T-helper 2 cell treated with Interferon-gamma antibody and Interleukin-4, amounts not matched to agents 5 μg/mL and 100 μg/mL, for 36 hours (primary cell): ENCODE results near the gene MAD1L1.

Experiments used
- DNase-seq: peaks from one replicate; pipeline ENCODE4 v3.0.0; 2021; ENCODE audit warnings: low spot score
- H3K27ac Mint-ChIP-seq: one replicate; pipeline ENCODE4 v1.8.0; 2021; ENCODE audit warnings: mild to moderate bottlenecking, mixed read lengths
- H3K27me3 Mint-ChIP-seq: one replicate; pipeline ENCODE4 v1.8.0; 2021; ENCODE audit warnings: low read depth, mixed read lengths
- H3K36me3 Mint-ChIP-seq: one replicate; pipeline ENCODE4 v1.8.0; 2021; ENCODE audit warnings: low read depth, mixed read lengths
- H3K4me1 Mint-ChIP-seq: one replicate; pipeline ENCODE4 v1.8.0; 2021; ENCODE audit warnings: low read depth, mixed read lengths
- H3K4me3 Mint-ChIP-seq: one replicate; pipeline ENCODE4 v1.8.0; 2022; ENCODE audit warnings: mild to moderate bottlenecking, moderate library complexity, mixed read lengths
- H3K9me3 Mint-ChIP-seq: one replicate; pipeline ENCODE4 v1.8.0; 2021; ENCODE audit warnings: mixed read lengths

Gene MAD1L1

DNA sequence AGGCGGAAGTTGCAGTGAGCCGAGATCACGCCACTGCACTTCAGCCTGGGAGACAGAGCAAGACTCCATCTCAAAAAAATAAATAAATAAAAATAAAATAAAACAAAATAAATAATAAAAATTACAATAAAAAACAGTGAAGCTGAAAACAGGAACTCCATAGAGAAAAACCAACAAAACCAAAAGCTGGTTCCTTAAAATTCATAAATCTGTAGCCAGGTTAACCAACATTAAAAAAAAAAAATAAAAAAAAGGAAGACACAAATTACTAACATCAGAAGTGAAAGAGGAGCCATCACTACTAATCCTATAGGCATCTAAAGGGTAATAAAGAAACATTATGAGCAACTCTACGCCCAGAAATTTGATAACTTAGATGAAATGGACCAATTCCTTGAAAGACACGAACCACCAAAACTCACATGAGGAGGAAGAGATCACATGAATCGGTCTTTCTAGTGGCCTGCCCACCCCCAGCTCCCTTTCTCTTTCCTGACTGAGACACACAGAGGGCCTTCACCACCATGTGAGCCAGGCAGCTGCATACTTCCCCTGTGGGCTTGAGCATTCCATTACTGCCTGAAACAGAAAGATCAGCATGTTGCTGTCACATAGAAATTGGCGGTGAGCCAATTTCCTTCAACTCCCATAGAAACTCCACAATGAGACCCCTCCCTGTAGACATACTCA lies 208.7 kb downstream of the MAD1L1 start:
- H3K27me3 Mint-ChIP-seq, result peaks cover 3% of the 10 kb centered on the region
- DNase-seq, result no peak
- H3K4me3 Mint-ChIP-seq, result no peak overlapping the region
- peaks cover 30% of the 10 kb centered on the region for H3K36me3 Mint-ChIP-seq
- H3K9me3 Mint-ChIP-seq, result peaks cover 48% of the 10 kb centered on the region
- peaks cover 13% of the 10 kb centered on the region for H3K4me1 Mint-ChIP-seq
- H3K27ac Mint-ChIP-seq, result no peak overlapping the region

DNA sequence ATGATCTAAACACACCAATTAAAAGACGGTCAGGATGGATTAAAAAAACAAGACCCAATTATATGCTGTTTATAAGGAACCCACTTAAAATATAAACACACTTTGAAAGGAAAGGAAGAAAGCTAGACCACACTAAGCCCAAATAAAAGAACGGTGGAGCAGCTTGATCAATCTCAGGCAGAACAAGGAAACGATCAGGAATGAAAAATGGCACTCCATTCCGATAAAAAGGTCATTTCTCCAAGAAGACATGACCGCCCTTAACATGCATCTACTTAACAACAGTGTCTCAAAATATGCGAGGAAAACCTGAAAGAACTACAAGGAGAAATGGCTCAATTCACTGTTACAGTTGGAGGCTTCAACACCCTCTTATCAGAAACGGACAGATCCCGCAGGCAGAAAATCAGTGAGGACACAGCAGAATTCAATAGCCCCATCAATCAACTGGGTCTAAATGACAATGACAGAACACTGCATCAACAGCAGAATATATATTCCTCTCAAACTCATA lies 210.0 kb downstream of the MAD1L1 start:
- Mint-ChIP-seq H3K27ac (no peak overlapping the region), H3K4me3 (no peak overlapping the region), H3K27me3 (peaks cover 3% of the 10 kb centered on the region), H3K36me3 (peaks cover 23% of the 10 kb centered on the region), H3K4me1 (peaks cover 13% of the 10 kb centered on the region), H3K9me3 (peaks cover 39% of the 10 kb centered on the region)
- no peak for DNase-seq

DNA sequence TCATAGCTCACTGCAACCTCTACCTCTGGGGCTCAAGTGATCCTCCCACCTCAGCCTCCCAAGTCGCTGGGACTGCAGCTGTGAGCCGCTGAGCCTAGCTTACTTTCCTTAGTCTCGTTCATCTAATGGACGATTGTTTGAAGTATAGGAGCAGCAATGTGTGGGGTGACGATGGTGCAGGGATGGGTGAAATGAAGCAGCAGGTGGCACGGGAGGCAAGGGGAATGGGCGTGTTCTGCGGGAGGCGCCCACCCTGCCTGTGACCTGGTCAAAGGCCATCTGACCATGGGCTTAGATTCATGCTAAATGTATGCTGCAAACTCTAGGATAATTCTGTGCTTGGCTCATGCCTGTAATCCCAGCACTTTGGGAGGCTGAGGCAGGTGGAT lies 210.7 kb downstream of the MAD1L1 start:
- H3K27me3 Mint-ChIP-seq, result peaks cover 3% of the 10 kb centered on the region
- no peak overlapping the region for H3K4me3 Mint-ChIP-seq
- H3K27ac Mint-ChIP-seq, result no peak overlapping the region
- DNase-seq, result no peak
- H3K9me3 Mint-ChIP-seq, result peaks cover 32% of the 10 kb centered on the region
- peaks cover 19% of the 10 kb centered on the region for H3K36me3 Mint-ChIP-seq
- peaks cover 13% of the 10 kb centered on the region for H3K4me1 Mint-ChIP-seq

DNA sequence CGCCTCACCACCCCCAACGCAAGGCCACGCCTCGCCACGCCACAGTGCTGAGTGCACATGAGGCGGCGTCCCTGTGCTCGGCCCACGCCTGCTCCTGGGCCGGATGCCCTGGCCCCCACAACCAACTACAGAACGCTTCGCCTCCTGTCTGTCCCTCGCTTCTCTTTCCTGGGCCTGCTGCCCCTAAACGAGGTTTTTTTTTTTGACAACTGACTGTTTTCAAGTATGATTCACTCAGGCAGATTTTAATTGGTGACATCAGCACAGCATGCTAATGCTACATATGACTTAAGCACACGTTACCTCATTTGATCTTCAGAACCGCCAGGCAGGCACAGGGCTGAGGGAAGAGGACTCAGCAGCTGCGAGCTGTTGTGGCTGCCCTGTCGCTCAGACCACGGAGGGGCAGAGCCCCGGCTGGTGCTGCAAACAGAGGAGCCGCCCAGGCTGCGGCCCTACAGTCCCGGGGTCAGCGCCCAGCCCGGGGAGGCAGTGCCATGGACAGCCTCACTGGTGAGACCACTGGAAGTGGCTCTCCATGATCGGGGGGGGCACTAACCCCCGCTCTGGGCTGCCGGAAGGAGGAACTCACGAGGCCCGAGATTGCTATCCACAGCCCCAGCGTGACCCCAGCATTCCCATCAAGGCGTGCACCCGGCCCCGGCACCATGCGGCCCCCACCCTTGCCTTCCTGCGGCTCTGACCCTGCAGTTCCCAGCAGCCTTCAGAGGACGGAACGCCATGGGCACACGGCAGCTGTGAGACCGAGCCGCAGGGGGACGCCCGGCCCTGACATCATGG lies 212.8 kb downstream of the MAD1L1 start:
- H3K4me3 Mint-ChIP-seq, result peak overlapping the region; percentile 29
- peaks cover 3% of the 10 kb centered on the region for H3K27me3 Mint-ChIP-seq
- peak; percentile 17 for DNase-seq
- peaks cover 13% of the 10 kb centered on the region for H3K4me1 Mint-ChIP-seq
- peaks cover 11% of the 10 kb centered on the region for H3K36me3 Mint-ChIP-seq
- peaks cover 11% of the 10 kb centered on the region for H3K9me3 Mint-ChIP-seq
- H3K27ac Mint-ChIP-seq, result peak overlapping the region; percentile 79

DNA sequence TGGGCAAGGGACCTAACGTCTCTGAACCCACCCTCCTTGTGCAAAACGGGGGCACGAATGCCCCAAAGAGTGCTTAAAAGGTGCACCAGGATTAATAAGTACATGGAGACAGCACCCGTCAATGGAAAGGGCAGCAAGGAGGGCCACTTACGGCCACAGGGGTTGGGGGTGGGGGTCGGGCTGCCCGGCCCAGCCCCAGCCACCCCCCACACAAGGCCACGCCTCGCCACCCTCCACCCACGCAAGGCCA lies 213.4 kb downstream of the MAD1L1 start:
- Mint-ChIP-seq H3K36me3 (peaks cover 7% of the 10 kb centered on the region), H3K9me3 (peaks cover 5% of the 10 kb centered on the region), H3K27ac (no peak overlapping the region), H3K27me3 (peaks cover 3% of the 10 kb centered on the region), H3K4me3 (no peak overlapping the region), H3K4me1 (peaks cover 13% of the 10 kb centered on the region)
- DNase-seq, result no peak

DNA sequence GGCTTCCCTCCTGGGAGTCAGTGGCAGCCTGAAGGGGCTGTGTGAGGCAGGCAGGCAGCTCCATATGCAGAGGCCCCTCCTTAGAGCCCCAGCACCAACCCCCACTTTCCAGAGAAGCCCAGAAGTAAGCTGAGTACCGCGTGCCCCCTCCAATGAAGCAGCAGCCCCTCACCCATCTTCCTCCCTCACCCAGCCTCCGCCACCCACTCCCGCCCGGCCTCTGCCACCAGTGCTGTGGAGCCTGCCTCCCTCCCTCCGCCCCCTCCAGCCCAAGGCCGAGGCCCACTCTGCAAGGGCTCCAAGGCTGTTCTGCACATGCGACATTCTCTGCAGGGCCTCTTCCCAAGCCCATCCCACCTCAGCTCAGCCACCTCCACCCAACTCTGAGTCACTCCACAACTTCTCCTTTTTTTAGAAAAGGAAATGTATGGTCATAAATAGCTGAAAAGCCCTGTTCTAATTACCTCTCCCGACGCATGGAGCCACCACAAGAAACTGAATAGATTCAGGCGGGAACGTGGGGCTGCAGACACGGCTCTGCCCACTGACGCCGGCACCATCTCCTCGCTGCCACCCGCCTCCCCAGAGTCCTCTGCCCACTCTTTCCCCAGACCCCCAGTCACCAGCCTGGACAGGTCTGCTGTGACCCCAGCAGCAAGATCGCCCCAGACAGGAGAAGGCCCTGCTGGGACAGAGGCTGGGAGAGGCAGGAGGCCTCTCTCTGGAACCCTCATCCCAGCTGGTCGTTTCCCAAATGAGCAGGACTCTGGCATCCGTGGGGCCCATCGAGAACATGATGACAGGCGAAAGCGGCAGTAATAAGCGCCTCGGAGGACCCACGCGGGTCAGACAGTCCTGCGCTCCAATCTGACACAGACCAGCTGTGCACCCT lies 213.9 kb downstream of the MAD1L1 start:
- Mint-ChIP-seq H3K4me3 (no peak overlapping the region), H3K27ac (no peak overlapping the region), H3K27me3 (peaks cover 3% of the 10 kb centered on the region), H3K36me3 (peaks cover 3% of the 10 kb centered on the region), H3K4me1 (peaks cover 13% of the 10 kb centered on the region), H3K9me3 (no peaks in the 10 kb centered on the region)
- DNase-seq, result no peak

DNA sequence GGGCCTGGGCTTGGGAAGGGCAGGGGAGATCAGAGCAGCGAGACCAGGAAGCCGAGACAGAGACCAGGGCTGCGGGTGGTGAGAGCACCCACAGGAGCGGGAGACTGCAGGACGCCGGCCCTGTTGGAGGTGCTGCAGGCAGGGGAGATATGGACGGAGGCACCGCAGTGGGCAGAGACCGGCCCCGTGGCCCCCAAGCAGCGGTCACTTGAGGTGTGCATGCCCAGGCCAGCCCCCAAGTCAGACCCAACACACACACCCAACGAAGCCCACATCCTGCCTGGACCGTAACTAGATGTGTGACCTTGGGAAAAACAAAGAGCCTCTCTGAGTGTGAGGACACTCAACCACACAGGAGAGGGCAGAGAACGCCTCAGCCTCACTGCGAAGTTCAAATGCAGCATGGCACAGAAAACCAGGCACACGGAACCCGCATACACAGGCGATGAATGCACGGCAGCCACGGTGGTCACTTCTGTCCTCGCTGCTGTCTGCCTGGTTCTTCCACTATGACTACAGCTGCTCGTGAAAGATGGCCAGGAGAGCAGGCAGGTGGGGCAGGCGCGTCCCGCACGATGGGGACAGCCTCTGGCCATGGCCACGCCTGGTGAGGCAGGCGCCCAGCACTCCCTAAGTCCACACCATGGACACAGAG lies 214.7 kb downstream of the MAD1L1 start:
- peaks cover 13% of the 10 kb centered on the region for H3K4me1 Mint-ChIP-seq
- H3K36me3 Mint-ChIP-seq, result peaks cover 2% of the 10 kb centered on the region
- peaks cover 3% of the 10 kb centered on the region for H3K27me3 Mint-ChIP-seq
- no peaks in the 10 kb centered on the region for H3K9me3 Mint-ChIP-seq
- DNase-seq, result no peak
- H3K4me3 Mint-ChIP-seq, result no peak overlapping the region
- H3K27ac Mint-ChIP-seq, result no peak overlapping the region

DNA sequence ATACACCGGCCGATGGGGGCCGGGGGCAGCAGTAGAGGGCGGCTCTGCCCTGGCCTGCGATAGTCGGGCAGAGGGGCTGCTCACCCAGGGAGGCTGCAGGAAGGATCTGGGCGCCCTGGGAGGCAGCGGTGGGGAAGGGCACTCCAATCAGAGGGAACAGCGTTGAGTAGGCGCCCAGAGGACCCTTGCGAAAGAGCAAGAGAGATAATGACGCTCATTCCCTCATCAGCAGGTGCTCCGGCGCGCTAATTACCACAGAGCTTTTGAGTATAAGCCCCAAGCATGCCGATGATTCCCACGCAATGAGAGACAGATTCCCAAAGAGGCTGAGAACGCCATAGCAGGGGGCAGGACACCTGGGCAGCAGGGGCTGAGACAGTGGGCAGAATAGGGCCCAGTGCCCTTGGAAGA lies 215.3 kb downstream of the MAD1L1 start:
- Mint-ChIP-seq H3K27ac (no peak overlapping the region), H3K36me3 (peaks cover 2% of the 10 kb centered on the region), H3K9me3 (no peaks in the 10 kb centered on the region), H3K4me3 (no peak overlapping the region), H3K27me3 (no peaks in the 10 kb centered on the region), H3K4me1 (peaks cover 13% of the 10 kb centered on the region)
- no peak for DNase-seq

DNA sequence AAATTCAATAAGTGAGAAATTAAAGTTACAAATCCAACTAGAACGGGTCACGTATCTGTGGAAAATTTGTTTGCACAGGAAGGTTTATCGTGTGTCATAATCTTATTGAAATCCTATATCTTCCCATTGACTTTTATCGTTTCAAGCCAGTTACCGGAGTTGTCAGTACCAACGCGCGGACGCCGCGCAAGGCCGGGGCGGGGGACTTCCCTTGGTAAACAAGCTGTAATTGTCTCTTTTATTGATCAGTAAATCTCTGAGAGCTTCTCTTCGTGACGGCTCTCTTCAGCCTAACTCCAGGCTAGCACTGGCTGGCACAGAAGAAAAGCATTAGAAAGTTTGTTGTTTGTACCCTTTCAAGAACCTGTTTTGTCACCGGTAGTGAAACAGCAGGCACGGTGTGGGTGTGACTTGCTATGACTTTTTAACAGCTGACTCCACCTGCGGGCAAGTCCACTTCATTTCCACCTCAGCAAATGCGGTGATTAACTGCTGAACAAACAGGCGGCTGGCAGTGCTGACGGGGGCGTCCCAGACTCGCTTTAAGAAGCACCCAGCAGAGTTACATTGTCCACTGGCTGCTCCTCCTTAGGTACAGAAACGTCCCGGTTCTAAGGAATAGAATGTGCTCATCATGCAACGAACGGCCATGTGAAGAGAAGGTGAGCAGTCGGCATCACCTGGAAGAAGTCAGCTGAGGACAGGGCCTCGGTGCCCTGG lies 215.8 kb downstream of the MAD1L1 start:
- peaks cover 13% of the 10 kb centered on the region for H3K4me1 Mint-ChIP-seq
- H3K4me3 Mint-ChIP-seq, result no peak overlapping the region
- H3K36me3 Mint-ChIP-seq, result peaks cover 2% of the 10 kb centered on the region
- no peaks in the 10 kb centered on the region for H3K27me3 Mint-ChIP-seq
- DNase-seq, result no peak
- H3K27ac Mint-ChIP-seq, result no peak overlapping the region
- H3K9me3 Mint-ChIP-seq, result no peaks in the 10 kb centered on the region

DNA sequence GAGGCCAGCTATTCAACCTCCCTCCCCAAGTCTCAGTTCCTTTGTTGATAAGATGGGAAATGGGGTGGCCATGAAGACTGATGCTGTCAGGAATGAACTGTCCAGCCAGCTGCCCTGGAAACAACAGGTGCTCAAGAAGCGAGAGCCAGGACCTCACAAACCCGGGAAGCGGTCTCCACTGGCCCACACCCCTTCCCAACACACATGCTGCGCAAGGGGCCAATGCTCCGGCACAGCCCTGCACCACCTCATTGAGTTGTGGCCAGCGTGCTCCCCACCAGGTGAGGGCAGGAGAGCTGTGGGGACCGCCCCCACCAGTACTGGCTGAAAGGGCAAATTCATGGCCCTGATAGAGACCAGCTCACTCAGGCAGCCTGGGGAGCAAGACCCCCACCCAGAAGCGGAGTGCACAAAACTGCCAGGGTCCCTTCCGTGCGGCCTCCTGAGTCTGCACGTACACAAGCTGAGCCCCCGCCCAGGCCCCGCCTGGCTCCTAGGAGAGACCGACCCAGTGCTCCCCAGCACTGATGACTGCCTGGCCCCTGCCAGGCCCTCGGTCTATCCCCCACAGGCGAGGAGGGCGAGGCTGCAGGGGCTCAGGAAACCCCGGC lies 216.6 kb downstream of the MAD1L1 start:
- no peaks in the 10 kb centered on the region for H3K9me3 Mint-ChIP-seq
- no peak for DNase-seq
- peaks cover 11% of the 10 kb centered on the region for H3K4me1 Mint-ChIP-seq
- no peaks in the 10 kb centered on the region for H3K27me3 Mint-ChIP-seq
- no peak overlapping the region for H3K4me3 Mint-ChIP-seq
- H3K36me3 Mint-ChIP-seq, result no peaks in the 10 kb centered on the region
- H3K27ac Mint-ChIP-seq, result no peak overlapping the region

DNA sequence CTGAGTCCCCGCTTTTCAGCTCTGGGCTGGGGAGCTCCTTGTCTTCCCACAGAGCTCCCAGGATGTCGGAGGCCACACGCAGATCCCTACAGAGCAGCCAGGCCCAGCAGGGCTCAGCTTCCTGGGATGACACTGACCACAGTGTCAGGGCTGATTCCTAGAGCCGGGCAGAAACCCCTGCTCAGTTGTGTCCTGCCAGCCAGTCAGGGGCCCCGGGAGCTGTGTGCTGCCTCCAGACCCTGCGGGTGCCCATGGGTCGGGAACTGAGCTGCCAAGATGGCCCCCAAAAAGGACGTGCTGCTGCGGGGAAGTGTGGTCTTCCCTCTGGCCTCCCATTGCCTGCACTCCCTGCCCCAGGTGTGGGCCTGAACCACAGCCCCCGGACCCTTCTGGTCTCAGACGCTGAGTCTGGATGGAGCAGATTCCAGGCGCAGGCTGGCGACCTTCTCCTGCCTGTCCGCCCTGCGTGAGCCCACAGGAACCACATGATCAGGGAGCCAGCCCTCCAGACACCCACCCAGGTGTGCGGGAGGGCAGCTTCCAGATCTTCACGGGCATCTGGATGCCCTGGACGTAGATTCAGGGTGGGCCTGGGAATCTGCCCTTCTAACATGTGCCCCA lies 217.4 kb downstream of the MAD1L1 start:
- DNase-seq, result no peak
- H3K4me1 Mint-ChIP-seq, result peaks cover 6% of the 10 kb centered on the region
- no peak overlapping the region for H3K27ac Mint-ChIP-seq
- no peaks in the 10 kb centered on the region for H3K36me3 Mint-ChIP-seq
- H3K4me3 Mint-ChIP-seq, result no peak overlapping the region
- H3K9me3 Mint-ChIP-seq, result no peaks in the 10 kb centered on the region
- no peaks in the 10 kb centered on the region for H3K27me3 Mint-ChIP-seq

DNA sequence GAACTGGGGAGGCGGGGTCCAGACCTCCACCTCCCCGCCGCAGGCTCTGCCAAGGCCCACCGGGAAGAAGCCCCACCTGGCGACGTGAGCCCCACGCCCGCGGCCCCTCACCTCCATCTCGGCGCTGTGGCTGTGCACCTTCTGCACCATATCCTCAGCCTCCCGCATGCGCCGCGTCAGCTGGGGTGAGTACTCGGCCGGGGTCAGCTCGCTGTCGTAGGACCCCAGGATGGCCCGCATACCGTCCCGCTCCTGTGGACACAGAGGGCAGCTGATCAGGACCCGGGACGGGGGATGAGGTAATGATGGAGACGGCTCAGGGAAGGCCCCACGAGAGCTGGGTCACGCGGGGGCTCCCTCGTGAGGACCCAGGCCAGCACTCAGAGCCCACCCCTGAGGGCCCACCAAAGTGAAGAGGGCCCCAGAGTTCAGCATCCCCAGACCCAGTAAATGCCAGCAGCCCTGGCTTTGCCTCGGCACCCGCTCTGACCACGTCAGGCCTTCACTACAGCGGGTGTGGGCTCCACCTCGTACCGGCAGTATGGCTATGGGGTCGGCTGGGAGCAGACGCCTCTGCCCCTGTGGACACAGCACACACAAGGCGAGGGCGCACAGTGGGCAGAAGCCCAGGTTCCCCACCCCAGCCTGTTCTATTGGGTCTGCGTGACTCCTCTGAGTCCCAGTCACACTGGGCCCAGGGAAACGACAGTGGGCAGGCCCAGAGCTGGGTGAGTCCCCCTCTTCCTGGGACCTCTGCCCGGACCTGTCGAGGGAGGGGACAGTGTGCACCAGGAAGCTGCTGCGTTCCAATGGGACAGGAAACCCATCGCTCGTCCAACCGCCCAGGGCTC lies 218.1 kb downstream of the MAD1L1 start:
- no peaks in the 10 kb centered on the region for H3K27me3 Mint-ChIP-seq
- H3K4me3 Mint-ChIP-seq, result no peak overlapping the region
- no peaks in the 10 kb centered on the region for H3K9me3 Mint-ChIP-seq
- no peak for DNase-seq
- H3K36me3 Mint-ChIP-seq, result no peaks in the 10 kb centered on the region
- peaks cover under 1% of the 10 kb centered on the region for H3K4me1 Mint-ChIP-seq
- H3K27ac Mint-ChIP-seq, result no peak overlapping the region
